GM21360 (cell line): ENCODE measurements around the gene CAMTA1.
"Not testable (repeated sequence)": the region's sequence is repeated elsewhere in the genome, so short reads cannot be mapped to it uniquely, and the experiment has no call there.

ENCODE experiments used
- ATAC-seq: cut with Tn5 transposase; IDR thresholded peaks from one replicate; pipeline ENCODE4 v1.9.1; 2021; ENCODE audit warnings: mild to moderate bottlenecking, moderate library complexity; ENCODE audit not compliant: unreplicated experiment

CAMTA1 gene

DNA sequence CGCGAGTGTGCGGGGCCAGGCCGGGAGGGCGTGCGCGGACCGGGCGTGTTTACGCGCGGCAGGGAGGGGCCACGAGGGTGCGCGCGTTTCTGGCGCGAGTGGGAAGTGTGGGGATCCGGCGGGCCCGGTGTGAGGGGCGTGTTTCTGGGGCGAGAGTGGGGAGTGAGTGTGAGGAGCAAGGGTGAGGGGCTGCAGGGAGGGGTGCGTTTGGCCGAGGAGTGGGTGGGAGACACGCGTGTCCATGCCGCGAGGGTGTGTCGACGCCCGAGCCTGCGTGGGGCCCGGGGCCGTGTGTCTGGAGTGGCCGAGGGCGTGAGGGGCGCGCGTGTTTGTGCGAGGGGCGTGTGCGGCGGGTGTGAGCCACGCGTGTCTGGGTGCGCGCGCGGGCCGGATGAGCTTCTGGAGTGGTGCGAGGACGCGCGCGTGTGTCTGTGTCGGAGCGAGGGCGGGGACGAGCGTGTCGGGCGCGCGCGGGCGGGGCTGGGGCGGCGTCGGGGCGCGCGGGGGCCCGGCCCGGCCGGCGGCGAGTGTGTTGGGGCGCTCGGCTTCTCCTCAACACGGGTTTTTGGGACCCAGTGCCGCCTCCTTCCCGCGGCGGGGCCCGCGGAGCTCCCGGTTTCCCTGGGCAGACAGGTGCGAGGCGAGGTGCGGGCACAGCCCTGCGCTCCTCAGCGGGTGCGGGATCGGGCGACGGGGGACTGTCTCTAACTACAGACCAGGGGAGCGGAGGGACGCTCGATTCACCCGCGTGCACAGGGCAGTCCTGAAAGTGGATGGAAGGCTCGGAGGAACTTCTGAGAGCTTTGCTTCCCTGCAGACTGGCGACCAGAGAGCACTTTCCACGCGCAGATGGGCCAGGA, 920.0 kb downstream of the CAMTA1 start:
- no peak for ATAC-seq

DNA sequence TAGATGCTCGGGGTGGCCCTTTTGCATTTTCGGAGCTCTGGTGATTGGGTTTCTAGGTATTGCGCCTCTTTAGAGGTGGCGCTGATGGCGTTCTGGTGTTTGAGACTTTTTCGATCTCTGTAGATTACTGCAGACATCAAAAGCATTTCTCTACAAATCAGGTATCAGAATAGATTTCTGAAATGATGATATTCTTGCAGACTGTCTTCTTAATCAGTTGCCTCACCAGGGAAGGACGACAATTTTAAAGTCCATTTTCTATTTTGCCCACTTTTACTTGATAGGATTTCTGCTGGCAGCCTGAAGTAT, 920.6 kb downstream of the CAMTA1 start:
- ATAC-seq, result no peak

DNA sequence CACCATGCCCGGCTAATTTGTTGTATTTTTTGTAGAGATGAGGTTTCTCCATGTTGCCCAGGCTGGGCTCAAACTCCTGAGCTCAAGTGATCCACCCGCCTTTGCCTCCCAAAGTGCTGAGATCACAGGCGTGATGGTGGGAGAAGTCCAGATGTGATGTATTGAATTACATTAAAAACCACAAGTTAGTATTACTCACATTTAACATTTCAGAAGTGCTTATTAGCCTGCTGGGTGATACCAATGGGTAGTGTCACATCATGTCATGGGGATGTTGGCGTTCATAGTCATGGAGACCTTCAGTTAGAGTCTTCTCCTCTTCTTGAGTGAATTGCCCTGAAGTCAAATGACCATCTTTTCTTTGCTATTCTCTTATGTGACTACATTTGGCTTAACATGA, 922.3 kb downstream of the CAMTA1 start:
- ATAC-seq, result no peak

DNA sequence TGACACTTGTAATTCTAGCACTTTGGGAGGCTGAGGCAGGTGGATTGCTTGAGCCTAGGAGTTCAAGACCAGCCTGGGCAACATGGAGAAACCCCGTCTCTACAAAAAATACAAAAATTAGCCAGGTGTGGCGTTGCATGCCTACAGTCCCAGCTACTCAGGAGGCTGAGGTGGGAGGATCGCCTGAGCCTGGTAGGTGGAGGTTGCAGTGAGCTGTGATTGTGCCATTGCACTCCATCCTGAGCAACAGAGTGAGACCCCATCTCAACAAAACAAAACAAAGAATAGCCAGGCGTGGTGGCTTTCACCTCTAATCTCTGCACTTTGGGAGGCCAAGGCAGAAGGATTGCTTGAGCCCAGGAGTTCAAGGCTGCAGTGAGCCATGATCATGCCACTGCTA, 922.8 kb downstream of the CAMTA1 start:
- not testable (repeated sequence) for ATAC-seq

DNA sequence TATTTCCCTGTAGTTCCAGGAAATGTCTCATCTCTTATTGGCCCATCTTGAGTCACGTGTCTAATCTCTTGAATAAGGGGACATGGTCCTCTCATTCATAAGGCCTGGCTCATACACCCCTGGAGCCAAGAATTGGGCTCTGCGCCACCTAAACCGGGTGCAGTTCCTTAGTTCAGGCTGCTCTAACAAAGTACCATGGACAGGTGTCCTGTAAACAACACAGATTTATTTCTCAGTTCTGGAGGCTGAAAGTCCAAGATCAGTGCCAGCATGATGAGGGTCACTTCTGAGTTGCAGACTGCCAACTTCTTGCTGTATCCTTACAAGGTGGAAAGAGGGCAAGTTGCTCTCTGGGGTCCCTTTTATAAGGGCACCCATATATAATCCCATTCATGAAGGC, 925.6 kb downstream of the CAMTA1 start:
- no peak for ATAC-seq

DNA sequence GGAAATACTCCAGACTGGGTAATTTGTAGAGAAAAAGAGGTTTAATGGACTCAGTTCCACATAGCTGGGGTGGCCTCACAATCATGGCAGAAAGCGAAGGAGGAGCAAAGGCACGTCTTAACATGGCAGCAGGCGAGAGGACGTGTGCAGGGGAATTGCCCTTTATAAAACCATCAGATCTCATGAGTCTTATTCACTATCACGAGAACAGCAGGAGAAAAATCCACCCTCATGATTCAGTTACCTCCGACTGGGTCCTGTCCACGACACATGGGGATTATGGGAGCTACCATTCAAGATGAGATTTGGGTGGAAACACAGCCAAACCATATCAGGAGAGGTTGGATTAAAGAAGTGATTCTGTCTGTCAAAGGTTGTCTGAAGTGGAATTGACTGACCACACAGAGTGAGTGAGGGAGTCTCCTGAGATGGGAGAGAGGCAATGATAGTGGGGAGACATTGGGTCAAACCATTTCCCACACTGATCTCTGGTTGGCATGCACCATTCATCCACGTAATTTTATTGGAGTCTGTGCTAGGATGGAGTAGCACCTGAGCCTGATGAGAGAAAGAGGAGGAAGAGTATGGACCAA, 927.6 kb downstream of the CAMTA1 start:
- ATAC-seq, result no peak

DNA sequence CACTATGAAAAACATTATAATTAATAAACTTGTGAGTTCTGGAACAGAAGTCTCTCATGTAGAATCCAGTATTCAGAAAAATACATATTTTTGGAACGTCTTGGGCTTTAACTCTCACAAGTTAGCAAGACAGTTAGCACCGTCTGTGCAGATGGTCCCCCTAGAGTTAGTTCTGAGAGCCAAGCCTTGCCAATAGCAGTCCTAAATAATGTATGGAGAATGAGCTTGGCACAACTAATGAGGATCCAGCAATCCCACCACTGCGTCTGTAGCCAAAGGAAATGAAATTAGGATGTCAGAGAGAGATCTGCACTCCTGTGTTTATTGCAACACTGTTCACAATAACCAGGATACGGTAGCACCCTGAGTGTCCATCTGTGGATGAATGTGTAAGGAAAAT, 931.3 kb downstream of the CAMTA1 start:
- no peak for ATAC-seq

DNA sequence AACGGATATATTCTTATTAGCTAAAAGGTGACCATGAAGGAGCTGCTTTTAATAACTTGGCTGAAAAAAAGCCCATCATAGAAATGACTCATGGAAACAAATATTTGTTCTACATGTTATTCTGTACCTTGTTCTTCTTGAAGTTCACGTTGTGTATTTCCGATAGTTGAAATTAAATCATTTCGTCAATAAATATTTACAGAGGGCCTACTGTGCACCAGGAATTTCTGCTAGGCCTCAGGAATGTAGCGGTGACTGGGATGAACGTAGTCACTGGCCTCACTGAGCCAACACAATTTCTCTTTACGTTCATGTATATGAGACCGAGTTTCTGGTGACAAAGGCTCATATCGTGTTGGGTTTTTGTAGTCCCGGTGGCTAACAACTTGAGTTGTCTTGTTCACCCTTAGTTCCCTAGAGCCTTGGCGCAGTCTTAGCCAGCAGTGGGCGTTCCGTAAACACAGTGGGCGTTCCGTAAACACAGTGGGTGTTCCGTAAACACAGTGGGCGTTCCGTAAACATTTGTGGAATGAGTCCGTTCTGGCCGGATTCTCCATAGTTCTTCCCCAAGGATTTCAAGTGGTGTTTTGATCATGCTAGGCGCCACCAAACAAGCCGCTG, 932.6 kb downstream of the CAMTA1 start:
- no peak for ATAC-seq

DNA sequence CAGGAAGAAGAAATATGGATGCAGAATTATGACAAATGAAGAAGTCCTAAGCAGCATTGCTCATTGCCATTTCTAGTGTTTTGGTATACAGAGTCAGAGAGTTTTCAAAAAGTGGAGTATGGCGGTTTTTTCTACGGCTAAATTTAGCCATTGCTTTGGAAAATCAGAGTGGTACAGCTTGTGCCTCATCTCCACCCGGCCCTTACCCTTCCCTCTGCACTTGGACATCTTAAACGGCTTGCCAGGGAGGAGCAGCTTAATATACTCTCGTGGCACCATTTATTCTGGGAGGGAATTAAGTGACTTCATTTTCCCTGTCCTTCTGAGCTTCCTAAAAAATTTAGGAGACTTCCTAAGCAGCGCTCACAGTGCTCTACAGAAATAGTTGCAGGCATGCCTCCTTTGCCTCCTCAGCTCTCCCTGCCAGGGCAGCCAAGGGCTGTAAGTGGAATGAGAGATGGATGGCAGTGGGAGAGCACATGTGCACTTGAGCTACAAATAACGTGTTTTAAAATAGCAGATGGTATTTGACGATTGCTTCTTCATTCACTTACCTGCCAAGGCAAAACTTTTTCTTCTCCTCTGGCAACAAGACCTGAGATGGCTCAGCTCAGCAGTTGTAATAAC, 934.3 kb downstream of the CAMTA1 start:
- no peak for ATAC-seq

DNA sequence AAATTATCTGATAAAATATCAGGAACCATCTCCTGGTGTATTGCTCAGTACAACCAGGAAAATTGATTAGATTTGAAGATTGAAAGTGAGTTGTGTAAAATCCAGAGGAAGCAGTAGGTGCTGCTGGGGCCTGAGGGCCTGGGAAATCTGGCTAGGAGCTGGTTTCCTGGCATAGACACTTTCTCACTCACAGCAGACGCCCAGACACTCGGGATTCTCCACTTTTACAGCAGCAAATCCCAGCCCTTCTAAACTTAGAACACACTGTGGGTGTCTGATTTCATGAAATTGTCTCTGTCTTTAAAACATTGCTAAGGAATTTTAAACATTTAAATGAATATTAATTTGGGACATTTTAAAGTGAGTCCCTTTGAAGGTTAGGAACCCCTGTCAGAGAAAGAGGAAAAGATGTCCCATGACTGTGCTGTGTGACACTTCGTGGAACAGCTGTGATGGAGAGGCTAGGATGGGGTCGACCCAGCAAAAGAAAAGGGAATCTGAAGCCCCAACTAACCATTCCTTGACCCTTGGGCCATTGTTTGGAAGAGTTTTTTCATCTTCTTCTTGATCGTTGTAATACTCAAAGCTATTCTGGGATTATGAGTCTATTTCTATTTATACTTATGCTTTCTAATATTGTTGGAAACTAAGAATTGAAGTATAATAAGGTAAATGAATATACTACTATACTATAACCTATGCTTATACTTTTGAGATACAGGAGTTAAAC, 936.9 kb downstream of the CAMTA1 start:
- no peak for ATAC-seq

DNA sequence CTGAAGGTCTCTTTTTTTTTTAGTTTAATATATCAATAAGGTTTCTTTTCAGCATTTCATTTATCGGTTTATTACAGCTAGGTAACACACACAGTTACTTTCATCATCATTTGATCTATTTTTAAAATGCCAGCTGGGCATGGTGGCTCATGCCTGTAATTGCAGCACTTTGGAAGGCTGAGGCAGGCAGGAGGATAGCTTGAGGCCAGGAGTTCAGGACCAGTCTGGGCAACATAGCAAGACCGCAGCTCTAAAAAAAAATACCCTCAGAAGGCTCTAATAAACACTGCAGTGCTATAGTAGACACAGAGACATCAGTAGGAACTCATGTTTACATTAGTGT, 937.4 kb downstream of the CAMTA1 start:
- no peak for ATAC-seq

DNA sequence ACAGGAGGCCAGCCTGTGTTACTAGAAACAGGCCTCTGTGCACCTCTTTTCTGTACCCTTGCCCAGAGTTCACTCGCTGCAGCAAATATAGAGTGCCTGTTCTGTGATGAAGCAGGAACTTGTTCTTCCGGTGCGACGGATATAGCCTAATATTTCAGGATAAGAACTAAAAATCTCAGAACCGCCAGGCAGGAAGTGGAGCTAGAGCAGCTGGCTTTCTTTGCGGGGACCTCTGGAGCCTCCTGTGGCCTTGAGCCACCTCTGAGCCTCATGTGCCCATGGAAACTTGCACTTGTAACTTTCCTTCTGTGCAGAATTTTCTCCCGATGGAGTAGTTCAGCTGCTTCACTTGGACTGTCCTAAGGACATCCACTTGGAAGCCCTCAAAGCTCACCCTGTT, 941.4 kb downstream of the CAMTA1 start:
- no peak for ATAC-seq

DNA sequence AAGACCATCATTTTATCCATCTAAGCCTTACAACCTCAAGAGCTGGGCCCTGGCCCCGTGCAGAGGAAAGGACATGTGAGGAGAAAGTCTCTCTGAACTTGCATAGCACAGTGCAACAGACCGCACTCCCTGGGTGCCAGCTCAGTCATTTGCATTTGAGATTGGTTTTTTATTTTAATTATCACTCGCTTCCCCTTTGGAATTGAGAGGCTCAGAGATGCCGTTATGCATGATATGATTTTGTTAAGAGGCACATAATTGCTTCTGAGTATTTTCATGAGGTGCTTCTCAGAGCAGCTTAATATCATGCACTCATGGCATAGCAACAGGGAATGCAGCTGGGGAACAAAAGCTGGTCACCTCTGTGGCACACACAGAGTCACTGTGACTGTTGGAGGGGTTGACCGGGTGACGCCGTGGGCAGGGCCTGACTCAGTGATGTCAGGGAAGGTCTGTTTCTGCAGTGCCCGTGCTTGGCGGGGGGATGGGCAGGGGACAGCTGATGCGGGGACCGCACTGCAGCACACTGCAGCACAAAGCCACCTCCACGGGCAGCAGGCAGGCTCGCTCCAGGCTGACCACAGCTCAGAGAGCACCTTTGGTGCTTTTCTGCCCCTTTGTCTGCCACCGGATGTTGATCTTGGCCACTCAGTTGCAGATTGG, 942.7 kb downstream of the CAMTA1 start:
- no peak for ATAC-seq

DNA sequence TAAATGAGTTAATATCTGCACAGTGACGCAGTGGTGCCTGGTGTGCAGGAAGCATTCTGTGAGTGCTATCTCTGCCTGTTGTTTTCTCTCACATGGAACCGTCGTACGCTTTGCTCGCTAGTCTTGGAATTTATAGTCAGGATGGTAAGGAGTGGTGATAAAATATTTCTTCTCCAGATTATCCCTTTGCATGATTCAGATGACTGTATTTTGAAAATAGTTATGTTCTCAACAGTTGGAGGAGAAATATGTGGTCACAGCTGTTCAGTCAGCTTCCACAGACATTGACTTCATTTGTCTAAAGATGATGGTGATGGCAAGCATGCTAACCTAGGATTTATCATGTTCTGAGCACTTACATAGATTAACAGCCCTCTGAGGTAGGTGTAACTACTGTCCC, 944.5 kb downstream of the CAMTA1 start:
- no peak for ATAC-seq

DNA sequence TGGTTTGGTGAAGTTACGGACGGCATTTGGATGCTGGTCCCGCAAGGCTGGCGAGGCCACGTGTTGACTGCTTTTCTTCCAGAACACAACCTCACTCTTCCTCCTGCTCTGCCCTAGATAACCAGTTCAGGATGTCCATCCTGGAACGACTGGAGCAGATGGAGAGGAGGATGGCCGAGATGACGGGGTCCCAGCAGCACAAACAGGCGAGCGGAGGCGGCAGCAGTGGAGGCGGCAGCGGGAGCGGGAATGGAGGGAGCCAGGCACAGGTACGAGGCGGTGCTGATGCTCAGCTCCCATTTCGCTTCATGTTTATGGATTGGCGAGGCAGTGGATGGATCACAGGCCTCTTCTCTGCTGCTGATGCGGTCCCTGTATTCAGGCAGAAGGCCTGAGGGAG, 947.1 kb downstream of the CAMTA1 start:
- ATAC-seq, result no peak

DNA sequence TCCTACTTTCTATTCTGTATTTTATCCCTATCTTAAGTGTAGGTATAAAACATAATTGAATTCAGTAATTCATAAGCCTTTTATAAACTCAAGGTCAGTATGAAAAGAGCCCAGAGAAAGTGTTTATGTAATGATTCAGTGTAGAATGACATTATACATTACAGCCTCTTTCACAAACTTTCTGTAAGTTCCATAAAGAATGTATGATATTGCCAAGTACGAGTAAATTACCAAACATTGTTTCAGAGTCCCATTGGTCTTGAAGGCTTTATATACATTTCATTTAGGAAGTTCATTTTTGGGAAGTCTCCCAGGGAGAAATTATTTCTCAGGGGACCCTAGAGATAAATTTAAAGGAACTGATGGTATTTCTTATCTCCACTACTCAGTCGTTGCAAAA, 948.0 kb downstream of the CAMTA1 start:
- ATAC-seq, result no peak

DNA sequence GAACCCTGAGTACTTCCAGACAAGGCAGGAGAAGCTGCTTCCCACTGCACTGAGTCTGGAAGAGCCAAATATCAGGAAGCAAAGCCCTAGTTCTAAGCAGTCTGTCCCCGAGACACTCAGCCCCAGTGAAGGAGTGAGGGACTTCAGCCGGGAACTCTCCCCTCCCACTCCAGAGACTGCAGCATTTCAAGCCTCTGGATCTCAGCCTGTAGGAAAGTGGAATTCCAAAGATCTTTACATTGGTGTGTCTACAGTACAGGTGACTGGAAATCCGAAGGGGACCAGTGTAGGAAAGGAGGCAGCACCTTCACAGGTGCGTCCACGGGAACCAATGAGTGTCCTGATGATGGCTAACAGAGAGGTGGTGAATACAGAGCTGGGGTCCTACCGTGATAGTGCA, 952.8 kb downstream of the CAMTA1 start:
- no peak for ATAC-seq

DNA sequence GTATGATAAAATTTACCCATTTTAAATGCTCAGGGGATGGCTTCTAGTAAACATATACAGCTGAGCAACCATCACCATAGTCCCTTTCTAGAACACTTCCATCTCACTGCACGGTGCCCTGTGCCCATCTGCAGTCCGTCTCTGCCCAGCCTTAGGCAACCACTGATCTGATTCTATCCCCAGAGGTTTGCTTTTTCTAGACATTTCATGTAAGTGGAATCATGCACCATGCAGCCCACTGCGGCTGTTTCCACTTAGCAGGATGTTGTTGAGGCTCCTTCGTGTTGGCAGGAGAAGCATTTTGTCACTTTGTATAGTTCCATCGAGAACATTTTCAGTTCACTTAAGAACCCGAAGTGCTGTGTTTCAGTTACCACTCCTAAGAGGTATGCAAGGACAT, 958.1 kb downstream of the CAMTA1 start:
- no peak for ATAC-seq

DNA sequence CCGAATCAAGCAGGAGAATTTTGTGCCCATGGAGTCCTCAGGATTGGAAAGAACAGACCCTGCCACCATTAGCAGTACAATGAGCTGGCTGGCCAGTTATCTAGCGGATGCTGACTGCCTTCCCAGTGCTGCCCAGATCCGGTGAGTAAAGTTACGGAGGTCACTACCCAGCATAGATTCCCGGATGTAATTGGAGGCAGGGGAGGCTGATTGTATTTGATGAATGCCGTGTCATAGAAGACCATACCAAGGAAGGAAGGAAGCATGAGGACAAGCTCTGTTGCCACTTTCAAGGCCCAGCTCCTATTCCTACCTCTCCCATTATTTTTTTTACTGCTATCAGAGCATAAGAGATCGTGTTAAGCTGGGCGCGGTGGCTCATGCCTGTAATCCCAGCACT, 959.6 kb downstream of the CAMTA1 start:
- no peak for ATAC-seq

DNA sequence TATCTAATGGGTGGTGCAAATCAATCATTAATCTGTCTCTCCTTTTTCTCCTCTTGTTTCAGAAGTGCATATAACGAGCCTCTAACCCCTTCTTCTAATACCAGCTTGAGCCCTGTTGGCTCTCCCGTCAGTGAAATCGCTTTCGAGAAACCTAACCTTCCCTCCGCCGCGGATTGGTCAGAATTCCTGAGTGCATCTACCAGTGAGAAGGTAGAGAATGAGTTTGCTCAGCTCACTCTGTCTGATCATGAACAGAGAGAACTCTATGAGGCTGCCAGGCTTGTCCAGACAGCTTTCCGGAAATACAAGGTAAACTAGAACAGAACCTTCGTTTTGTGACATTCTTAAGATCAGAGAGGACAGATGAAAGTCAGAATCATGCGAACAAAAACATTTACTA, 960.5 kb downstream of the CAMTA1 start:
- ATAC-seq, result no peak

DNA sequence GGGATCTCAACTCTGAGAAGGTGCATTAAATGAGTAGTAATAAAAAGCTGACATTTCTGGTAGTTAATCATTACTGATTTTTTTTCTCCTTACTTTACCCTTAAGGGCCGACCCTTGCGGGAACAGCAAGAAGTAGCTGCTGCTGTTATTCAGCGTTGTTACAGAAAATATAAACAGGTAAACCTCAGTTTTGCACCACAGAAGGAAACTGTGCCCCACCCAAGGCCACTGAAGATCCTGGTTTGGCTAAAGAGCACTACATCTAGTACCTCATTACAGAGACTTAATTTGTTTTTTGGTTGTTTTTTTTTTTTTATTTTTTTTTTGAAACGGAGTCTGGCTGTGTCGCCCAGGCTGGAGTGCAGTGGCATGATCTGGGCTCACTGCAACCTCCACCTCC, 962.4 kb downstream of the CAMTA1 start:
- ATAC-seq, result no peak
